ENCODE results near the gene HES6. TPM values are rescaled to one million over a fixed set of nuclear protein-coding genes. Genes with fewer than 3 reads are reported as not detected.
A peak's percentile ranks its signal among the peaks of the same experiment; 100 is the strongest.

Gene HES6, protein sequence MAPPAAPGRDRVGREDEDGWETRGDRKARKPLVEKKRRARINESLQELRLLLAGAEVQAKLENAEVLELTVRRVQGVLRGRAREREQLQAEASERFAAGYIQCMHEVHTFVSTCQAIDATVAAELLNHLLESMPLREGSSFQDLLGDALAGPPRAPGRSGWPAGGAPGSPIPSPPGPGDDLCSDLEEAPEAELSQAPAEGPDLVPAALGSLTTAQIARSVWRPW
- 1 to 10 TPM; 3.0 to 4.0 TPM for total RNA-seq

GRCh38 chr2:238239863-238240756 is at the start of gene HES6:
Gene HES6 (minus strand): TSS chr2:238240038. CDS start chr2:238239905, 133 bp downstream.
- CTCF ChIA-PET: interaction anchor here (6.9 kb wide), 1 partner anchor 23 kb away, joined by 26 read pairs; no protein-coding TSS in a partner anchor
- H3K27ac Mint-ChIP-seq: no peak within 1 kb of the TSS
- peaks cover 2% of the 10 kb centered on the region for H3K4me1 Mint-ChIP-seq
- ATAC-seq (peak; percentile 92), DNase-seq (peak; percentile 85)
- H3K9me3 Mint-ChIP-seq (ENCODE audit: low read depth): no peaks in the 10 kb centered on the region
- H3K36me3 Mint-ChIP-seq: no peaks in the 10 kb centered on the region
- H3K27me3 Mint-ChIP-seq: peaks cover 51% of the 10 kb centered on the region
- H3K4me3 Mint-ChIP-seq: peak within 1 kb of the TSS; percentile 83

DNA sequence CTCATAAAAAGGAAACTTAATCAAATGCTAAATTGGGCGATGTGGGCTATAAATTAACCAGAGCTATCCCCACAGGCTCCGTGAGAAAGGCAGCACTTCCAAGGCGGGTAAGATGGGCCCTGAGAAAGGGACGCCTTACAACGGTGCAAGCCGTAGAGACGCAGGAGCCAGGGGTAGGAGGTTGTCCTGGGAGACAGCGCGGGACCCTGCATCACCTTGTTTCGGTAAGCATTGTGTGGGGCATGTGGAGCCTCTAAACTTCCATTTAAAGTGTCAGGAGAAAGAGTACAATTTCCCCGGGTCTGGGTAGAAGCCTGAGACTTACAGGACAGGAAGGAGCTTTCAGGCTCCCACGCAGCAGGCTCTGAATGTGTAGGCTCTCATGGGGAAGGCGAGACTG is 49.7 kb upstream of the HES6 start:
- H3K4me1 Mint-ChIP-seq: peaks cover 25% of the 10 kb centered on the region
- DNase-seq: no peak
- H3K9me3 Mint-ChIP-seq (ENCODE audit: low read depth): no peaks in the 10 kb centered on the region

GRCh38 chr2:238288650-238289573 is 49.1 kb upstream of the HES6 start:
- no peaks in the 10 kb centered on the region for H3K36me3 Mint-ChIP-seq
- H3K4me1 Mint-ChIP-seq: peaks cover 25% of the 10 kb centered on the region
- H3K4me3 Mint-ChIP-seq: peak overlapping the region; percentile 84
- H3K27me3 Mint-ChIP-seq: no peaks in the 10 kb centered on the region
- H3K9me3 Mint-ChIP-seq (ENCODE audit: low read depth): no peaks in the 10 kb centered on the region
- CTCF ChIA-PET: interaction anchor here (0.6 to 7.6 kb wide), 3 partner anchors 25 to 205 kb away, joined by 3 to 31 read pairs (median 4); no protein-coding TSS in a partner anchor
- peak; percentile 98 for DNase-seq
- peak overlapping the region; percentile 96 for H3K27ac Mint-ChIP-seq
- peak; percentile 91 for ATAC-seq

More for the DNA sequence above, 49.7 kb upstream of the HES6 start:
- Mint-ChIP-seq H3K27me3 (no peaks in the 10 kb centered on the region), H3K27ac (peak overlapping the region; percentile 96), H3K36me3 (no peaks in the 10 kb centered on the region), H3K4me3 (peak overlapping the region; percentile 84)
- CTCF ChIA-PET: interaction anchor here (0.6 to 7.6 kb wide), 3 partner anchors 26 to 204 kb away, joined by 3 to 31 read pairs (median 4); no protein-coding TSS in a partner anchor
- ATAC-seq: no peak

DNA sequence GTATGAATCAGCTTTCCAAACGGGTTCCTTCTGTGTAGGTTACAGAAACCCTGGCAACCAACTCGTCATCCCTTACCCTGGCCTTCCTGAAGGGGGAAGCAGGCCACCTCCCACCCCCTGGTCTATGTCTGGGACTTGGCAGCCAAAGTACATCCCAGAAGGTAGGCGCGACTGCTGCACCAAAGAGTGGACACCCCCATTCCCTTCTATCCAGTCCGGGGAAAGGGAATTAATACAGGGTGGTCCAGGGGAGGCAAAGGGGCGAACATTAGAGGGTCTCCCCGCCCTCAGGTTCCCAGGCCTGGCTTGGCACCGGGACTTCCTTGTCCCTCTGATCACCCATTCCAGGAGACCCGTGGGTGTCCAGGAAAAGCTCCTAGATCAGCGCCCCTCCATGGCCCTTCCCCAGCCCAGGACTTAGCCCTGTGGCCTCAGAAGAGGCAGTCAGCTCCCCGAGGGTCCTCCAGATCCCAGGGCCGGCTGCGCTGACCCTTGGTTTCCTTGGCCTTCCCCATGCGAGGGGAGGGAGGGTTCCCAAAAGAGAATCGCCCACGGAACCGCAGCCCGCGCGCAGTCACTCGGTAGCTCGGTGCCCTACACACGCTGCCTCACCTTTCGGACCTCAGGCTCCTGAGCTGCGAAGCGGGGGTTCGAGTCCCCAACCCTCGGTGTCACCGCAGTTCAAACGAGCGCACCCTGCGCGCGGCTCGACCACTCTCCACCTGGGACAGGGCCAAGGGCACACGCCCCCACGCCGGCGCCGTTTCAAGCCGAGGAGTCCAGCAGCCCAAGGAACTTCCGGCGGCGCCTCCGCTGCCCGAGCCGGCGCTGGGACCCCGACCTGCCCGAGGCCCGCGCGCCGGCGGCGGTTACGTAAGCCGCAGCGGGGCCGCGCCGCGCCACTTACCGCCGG is 48.2 kb upstream of the HES6 start, which contains the start of gene PER2:
PER2 (minus strand) TSS at position 874 of the 913 bp plus-strand sequence. CDS start 10,674 bp downstream, outside the sequence.
- peak; percentile 34 for ATAC-seq
- Mint-ChIP-seq H3K27me3 (no peaks in the 10 kb centered on the region), H3K4me1 (peaks cover 25% of the 10 kb centered on the region), H3K9me3 (ENCODE audit: low read depth) (no peaks in the 10 kb centered on the region), H3K27ac (peak within 1 kb of the TSS; percentile 96), H3K4me3 (peak within 1 kb of the TSS; percentile 84), H3K36me3 (no peaks in the 10 kb centered on the region)
- DNase-seq: peak; percentile 65
- CTCF ChIA-PET: interaction anchor here (0.8 to 7.6 kb wide), 3 partner anchors 24 to 36 kb away, joined by 3 to 31 read pairs (median 5); no protein-coding TSS in a partner anchor

DNA sequence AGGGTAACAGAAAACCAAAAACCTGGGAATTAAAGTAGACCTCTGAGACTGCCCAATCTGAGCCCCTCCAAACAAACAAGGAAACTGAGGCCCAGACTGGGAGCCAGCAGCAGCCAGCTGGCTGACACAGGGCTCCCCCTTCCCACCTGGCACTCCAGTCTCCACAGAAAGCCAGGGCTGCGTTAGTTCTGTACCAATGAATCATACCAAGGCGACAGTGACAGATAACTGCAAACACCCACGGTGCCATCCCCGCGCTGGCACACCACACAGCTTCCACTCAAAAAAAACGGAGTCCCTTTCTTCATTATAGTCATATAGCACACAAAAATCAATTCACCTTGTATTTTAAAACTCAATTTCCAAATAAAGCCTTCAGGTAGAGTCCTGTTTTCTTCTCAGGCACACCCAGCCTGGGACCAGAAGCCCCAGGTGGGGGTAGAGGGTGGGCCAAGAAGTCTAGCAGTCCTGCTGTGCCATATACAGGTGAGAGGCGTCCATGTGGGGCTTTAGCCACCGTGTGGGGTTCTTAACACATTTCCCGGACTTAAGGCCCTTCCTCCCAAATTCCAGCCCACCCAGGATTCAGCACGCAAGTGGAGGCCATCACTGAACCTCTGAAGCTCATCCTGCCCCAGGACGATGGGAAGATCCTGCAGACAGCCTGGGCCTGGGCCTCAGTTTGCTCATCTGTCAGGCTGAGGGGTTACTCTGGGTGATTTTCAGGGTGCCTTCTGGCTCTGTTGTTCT is 47.3 kb upstream of the HES6 start:
- Mint-ChIP-seq H3K27me3 (no peaks in the 10 kb centered on the region), H3K9me3 (ENCODE audit: low read depth) (no peaks in the 10 kb centered on the region), H3K27ac (peak overlapping the region; percentile 46), H3K36me3 (no peaks in the 10 kb centered on the region), H3K4me1 (peaks cover 25% of the 10 kb centered on the region), H3K4me3 (peak overlapping the region; percentile 84)
- CTCF ChIA-PET: interaction anchor here (0.8 to 7.6 kb wide), 3 partner anchors 23 to 36 kb away, joined by 3 to 31 read pairs (median 5); no protein-coding TSS in a partner anchor
- DNase-seq (no peak), ATAC-seq (no peak)

DNA sequence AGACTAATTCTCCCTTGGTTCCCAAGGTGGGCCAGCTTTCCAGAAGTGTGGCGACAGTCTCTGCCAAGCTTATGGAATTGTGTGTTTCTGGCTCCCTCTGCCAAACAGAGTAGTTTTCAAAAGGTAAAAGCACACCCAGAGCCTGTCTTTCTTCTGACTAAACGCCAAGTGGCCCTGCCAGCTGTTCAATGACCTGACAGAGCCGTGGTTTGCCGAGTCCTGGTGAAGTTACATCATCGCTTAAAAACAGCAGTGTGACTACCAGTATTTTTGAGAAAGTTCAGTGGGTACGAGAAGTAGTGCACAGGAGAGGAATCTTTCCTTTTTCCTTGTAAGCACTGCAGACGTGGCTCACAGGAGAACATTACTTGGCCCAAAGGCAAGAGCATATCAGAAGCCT is 46.7 kb upstream of the HES6 start:
- Mint-ChIP-seq H3K4me3 (peak overlapping the region; percentile 5), H3K27me3 (no peaks in the 10 kb centered on the region), H3K9me3 (ENCODE audit: low read depth) (no peaks in the 10 kb centered on the region), H3K27ac (no peak overlapping the region), H3K36me3 (no peaks in the 10 kb centered on the region), H3K4me1 (peaks cover 25% of the 10 kb centered on the region)
- CTCF ChIA-PET: interaction anchor here (7.6 kb wide), 1 partner anchor 23 kb away, joined by 31 read pairs; no protein-coding TSS in a partner anchor
- no peak for DNase-seq
- ATAC-seq: no peak

GRCh38 chr2:238286095-238286494 is 46.3 kb upstream of the HES6 start:
- Mint-ChIP-seq H3K4me3 (no peak overlapping the region), H3K4me1 (peaks cover 25% of the 10 kb centered on the region), H3K27ac (no peak overlapping the region), H3K9me3 (ENCODE audit: low read depth) (no peaks in the 10 kb centered on the region), H3K27me3 (no peaks in the 10 kb centered on the region), H3K36me3 (no peaks in the 10 kb centered on the region)
- DNase-seq (no peak), ATAC-seq (no peak)
- CTCF ChIA-PET: interaction anchor here (7.6 kb wide), 1 partner anchor 22 kb away, joined by 31 read pairs; no protein-coding TSS in a partner anchor

DNA sequence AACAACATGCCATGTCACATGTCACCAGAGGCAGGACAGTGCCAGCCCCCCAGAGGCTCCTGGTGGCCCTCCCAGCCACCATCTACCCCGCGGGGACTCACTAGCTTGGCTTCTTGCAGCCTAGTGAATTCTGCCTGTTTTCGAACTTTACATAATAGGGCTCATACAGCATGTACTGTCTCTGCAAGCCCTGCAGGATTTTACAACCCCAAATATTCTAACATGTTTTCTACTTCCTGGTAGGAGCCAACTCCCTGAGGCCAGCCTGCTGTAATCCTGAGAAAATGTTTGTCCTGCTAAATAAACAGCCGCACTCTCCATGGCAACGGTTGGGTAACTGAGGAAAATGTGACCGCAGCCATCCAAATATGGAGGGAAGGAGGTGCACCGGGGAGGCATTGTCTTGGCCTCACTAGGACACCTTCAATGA is 45.8 kb upstream of the HES6 start:
- H3K27ac Mint-ChIP-seq: no peak overlapping the region
- no peaks in the 10 kb centered on the region for H3K9me3 Mint-ChIP-seq (ENCODE audit: low read depth)
- no peak for DNase-seq
- H3K36me3 Mint-ChIP-seq: no peaks in the 10 kb centered on the region
- no peaks in the 10 kb centered on the region for H3K27me3 Mint-ChIP-seq
- CTCF ChIA-PET: interaction anchor here (7.6 kb wide), 1 partner anchor 22 kb away, joined by 31 read pairs; no protein-coding TSS in a partner anchor
- H3K4me3 Mint-ChIP-seq: no peak overlapping the region
- H3K4me1 Mint-ChIP-seq: peaks cover 25% of the 10 kb centered on the region
- ATAC-seq: no peak

DNA sequence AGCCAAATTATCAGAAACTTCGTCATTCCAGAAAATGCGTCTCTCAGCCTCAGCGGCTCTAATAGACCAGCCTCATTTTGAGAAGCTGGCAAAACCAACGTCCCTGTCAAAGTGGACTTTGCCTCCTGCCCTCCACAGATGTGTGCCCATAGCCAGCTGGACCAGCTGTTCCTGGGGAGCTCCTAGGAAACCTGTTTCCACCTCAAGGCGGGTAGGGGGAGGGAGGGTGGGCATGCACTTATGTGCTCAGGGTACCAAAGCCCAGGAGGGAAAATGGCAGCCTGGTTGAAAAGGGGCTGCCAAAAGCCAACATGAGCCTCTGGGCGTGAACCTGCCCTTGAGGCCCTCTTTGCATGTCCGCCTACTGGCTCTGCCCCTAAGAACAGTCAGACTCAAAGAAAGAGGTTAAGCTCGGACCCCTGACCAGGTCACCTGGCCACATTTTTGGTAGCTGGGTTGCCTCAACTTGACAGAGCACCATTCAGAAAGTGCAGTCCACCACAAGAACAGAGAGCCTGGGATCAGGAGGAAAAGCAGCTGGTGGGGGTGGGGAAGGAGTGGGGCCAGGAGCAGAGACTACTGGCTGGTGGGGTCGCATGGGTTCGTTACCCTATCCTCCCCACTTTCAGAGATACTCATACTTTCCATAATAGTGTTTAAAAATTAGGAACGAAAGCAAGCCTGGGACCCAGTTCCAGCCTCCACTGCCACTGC is 45.1 kb upstream of the HES6 start:
- no peaks in the 10 kb centered on the region for H3K36me3 Mint-ChIP-seq
- CTCF ChIA-PET: interaction anchor here (0.8 kb wide), 1 partner anchor 21 kb away, joined by 3 read pairs; no protein-coding TSS in a partner anchor
- no peaks in the 10 kb centered on the region for H3K9me3 Mint-ChIP-seq (ENCODE audit: low read depth)
- H3K27me3 Mint-ChIP-seq: no peaks in the 10 kb centered on the region
- H3K4me3 Mint-ChIP-seq: no peak overlapping the region
- no peak overlapping the region for H3K27ac Mint-ChIP-seq
- H3K4me1 Mint-ChIP-seq: peaks cover 21% of the 10 kb centered on the region
- ATAC-seq (no peak), DNase-seq (no peak)

- H3K27ac Mint-ChIP-seq: no peak overlapping the region
- H3K4me3 Mint-ChIP-seq: no peak overlapping the region
- H3K9me3 Mint-ChIP-seq (ENCODE audit: low read depth): no peaks in the 10 kb centered on the region
- no peaks in the 10 kb centered on the region for H3K36me3 Mint-ChIP-seq
- peaks cover 12% of the 10 kb centered on the region for H3K4me1 Mint-ChIP-seq
- H3K27me3 Mint-ChIP-seq: no peaks in the 10 kb centered on the region
- ATAC-seq (no peak), DNase-seq (no peak)
- CTCF ChIA-PET: interaction anchor here (1.0 to 1.6 kb wide), 2 partner anchors 18 to 19 kb away, joined by 3 to 4 read pairs; no protein-coding TSS in a partner anchor
Measured at GRCh38 chr2:238282861-238283738, 43.3 kb upstream of the HES6 start.
